Measurements from ENCODE around the gene DNAH7.

DNAH7 gene

DNA sequence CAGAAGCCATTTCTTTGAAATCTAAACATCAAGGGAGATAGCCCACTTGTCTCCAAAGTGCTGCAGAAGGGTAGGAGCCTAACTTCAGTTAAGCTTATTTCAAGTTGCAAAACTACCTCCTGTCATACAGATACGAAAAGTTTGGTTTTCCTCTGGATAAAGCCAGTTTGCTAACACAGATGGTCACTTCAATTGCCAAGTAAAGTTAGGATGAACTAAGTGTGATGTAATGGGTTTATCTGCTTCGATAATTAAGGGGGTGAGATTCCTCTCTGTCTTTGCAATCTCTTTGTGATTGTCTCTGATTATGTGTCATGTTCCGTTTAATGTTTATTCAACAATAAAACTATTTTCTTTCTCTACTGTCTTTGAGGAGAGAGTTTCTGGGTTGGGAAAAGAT lies 255.2 kb downstream of the DNAH7 start:
- no peak for DNase-seq (ENCODE audit: low read depth, low spot score)

- DNase-seq (ENCODE audit: low read depth, low spot score) = no peak
These were observed 258.1 kb downstream of the DNAH7 start for GRCh38 chr2:195810340-195811098.

GRCh38 chr2:195808189-195808588 lies 260.4 kb downstream of the DNAH7 start:
- no peak for DNase-seq (ENCODE audit: low read depth, low spot score)

DNA sequence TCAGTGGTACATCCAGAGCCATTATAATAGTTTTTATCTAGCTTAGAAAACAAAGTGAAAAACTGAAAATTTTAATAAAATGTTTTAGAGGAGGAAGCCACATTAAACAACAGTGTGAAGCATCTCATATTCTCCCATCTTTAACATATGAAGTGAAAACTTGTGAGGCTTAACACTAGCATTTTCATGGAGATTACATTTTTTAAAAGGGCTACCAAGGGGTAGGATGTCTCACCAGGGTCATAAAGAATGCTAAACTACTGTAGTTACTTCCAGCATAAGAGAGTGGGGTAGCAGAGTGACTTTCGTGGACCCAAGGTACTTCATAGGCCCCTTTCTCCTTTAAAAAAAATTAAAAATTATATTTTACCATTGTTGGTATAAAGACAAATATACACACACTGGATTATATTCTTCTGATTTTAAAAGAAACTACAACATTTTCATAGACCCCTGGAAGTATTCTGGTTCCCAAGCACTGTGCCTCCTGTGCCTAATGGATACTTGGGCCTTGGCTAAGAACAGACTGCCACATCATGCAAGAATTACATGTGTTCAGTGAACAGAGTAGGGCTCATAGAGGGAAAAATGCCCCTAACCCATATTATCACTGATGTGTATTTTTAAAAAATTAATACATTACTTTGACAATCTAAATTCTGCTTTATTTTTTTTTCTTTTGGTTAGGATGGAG lies 263.2 kb downstream of the DNAH7 start:
- no peak for DNase-seq (ENCODE audit: low read depth, low spot score)

DNA sequence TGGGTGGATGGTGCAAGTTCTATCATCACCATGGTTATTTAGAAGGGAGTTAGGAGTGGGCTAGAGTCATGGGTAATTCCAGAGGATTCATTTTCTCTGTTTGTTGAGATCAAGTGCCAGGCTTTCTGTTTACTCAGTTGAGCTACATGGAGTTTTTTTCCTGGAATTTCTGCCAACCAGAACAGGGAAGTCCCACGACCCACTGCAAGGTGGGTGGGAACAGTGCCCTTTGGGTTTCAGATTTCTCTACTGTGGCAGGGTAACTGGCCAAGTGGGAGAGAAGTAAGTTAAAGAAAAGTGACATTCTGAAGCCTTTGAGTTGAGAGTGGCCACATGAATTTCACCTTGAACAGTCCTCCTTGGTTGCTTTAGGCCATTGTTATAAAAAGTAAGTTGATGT lies 272.8 kb downstream of the DNAH7 start:
- DNase-seq (ENCODE audit: low read depth, low spot score) = no peak

- DNase-seq (ENCODE audit: low read depth, low spot score) = no peak
These were observed 274.8 kb downstream of the DNAH7 start for GRCh38 chr2:195793881-195794280.

DNA sequence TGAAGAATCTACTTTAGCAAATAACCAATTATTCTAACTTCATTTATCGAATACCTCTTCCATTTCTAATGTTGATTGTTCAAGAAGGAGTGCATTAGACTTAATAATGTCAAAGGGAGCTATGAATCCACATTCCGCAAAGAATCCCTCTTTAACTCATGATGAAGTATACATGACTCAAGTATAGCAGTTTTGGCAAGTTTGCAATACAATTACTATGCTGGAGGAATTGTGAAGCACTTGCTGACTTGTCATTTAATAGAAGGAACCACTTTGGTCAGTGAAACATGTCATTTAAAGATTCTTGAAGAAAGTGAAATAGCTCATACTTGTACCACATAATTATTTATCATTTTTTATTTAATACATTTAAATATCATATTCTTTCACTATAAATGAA lies 286.5 kb downstream of the DNAH7 start:
- DNase-seq (ENCODE audit: low read depth, low spot score) = no peak

GRCh38 chr2:195779491-195779890 lies 289.1 kb downstream of the DNAH7 start:
- no peak for DNase-seq (ENCODE audit: low read depth, low spot score)

DNA sequence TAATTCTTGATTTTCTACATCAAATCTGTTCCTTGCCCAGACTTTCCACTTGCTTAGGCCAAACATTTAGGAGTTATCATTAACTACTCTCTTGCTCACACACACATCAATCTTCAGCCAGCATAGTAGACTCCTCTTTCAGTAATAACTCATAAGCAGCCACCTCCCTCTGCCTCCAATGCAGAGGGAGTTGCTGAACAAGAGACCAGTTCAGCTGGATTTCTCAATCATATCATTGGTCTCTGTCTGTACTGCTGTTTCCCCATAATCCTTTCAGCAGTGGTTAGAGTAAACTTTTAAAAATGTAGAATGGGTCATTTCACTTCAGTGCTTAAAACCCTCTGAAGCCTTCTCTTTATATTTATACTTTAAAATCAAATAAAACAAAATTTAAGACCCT lies 298.7 kb downstream of the DNAH7 start:
- DNase-seq (ENCODE audit: low read depth, low spot score) = no peak

- DNase-seq (ENCODE audit: low read depth, low spot score) = no peak
These were observed 300.2 kb downstream of the DNAH7 start for GRCh38 chr2:195768431-195768830.

- DNase-seq (ENCODE audit: low read depth, low spot score) = no peak
These were observed 301.9 kb downstream of the DNAH7 start for GRCh38 chr2:195766691-195767090.

DNA sequence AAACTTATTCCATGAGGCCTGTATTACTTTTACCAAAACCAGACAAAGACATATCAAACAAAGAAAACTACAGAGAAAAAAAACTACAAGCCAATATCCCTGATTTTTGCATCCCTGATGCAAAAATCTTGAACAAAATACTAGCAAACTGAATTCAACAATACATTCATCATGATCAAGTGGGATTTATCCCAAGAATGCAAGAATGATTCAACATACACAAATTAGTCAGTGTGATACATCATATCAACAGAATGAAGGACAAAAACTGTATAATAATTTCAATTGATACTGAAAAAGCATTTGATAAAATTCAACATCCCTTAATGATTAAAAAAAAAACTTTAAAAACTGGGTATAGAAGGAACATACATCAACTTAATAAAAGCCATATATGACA lies 304.8 kb downstream of the DNAH7 start:
- DNase-seq (ENCODE audit: low read depth, low spot score) = no peak

- DNase-seq (ENCODE audit: low read depth, low spot score) = no peak
These were observed 308.8 kb downstream of the DNAH7 start for GRCh38 chr2:195759877-195760276.

GRCh38 chr2:195758846-195759245 lies 309.8 kb downstream of the DNAH7 start:
- no peak for DNase-seq (ENCODE audit: low read depth, low spot score)

DNA sequence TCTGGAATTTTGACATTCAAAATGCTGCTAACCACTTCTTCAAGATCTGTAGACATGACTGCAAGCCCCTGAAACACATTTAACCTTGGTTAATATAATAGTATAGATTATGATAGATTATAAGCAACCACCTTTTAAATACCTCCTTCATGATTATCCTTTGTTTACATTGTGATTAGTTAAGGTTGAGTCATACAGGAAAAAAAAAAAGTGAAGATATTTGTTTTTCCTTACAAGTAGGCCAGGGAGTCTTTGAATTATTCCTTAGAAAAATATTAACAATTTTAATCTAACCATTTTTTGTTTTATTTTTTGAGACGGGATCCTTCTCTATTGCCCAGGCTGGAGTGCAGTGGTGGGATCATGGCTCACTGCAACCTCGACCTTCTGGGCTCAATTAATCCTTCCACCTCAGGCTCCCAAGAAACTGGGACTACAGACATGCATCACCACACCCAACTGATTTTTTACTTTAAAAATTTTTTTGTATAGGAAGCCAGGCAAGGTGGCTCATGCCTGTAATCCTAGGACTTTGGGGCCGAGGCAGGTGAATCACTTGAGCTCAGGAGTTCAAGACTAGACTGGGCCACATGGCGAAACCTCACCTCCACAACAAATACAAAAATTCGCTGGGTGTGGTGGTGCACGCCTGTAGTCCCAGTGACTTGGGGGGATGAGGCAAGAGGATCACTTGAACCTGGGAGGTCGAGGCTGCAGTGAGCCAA lies 312.3 kb downstream of the DNAH7 start:
- no peak for DNase-seq (ENCODE audit: low read depth, low spot score)

DNA sequence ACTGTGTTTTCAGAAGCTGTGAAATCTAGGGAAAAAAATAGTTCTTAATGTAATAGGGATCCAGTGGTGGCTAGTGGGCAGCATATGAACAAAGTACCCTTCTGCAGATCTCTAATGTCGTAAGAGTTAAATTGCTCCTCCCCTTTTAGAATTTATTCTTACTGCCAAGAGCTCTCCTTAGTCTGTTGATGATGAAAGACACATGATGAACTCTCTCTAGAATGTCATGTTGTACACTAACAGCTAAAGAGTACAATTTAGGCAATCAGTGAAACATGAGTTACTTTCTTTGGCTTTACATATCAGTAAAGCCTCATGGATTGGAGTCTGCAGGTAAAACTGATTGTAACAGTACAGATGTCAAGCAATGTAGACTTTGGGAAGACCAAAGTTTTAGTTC lies 327.4 kb downstream of the DNAH7 start:
- no peak for DNase-seq (ENCODE audit: low read depth, low spot score)

GRCh38 chr2:195737511-195738325 lies 330.9 kb downstream of the DNAH7 start:
- DNase-seq (ENCODE audit: low read depth, low spot score) = no peak

- DNase-seq (ENCODE audit: low read depth, low spot score) = no peak
These were observed 333.3 kb downstream of the DNAH7 start for GRCh38 chr2:195735347-195735746.

DNA sequence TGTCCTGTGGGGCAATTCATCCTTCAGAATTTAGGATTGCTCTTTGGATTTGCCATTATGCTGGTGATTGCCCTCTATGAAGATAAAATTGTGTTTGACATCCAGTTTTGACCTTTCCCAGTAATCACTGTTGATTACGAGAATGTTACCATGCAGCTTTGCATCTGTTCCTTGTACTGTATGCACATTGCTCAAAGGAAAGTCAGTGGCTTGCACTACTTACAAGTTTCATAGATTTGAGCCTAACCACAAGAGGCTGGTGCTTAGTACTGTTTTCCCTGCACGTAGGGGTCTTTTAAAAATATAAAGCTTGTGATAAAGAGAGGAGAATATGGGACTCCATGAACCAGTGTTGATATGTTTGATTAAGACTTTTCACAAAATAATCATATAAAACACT lies 333.7 kb downstream of the DNAH7 start:
- no peak for DNase-seq (ENCODE audit: low read depth, low spot score)

DNA sequence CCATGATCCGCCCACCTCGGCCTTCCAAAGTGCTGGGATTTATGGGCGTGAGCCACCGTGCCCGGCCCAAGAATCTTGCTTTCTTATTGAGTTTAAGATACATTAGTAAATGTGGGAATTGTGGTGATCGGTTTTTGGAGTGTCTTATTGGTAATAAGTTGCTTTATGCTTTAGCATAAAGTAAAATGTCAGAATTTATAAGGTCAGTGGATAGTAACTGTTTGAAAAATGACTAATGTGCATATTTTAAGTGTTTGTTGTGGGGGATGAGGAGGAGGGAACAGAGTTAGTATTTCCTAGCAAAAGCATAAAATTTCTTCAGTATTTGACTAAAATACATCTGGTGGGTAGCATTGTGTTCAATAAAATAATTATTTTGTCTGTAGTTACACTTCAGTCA lies 334.2 kb downstream of the DNAH7 start:
- no peak for DNase-seq (ENCODE audit: low read depth, low spot score)

DNA sequence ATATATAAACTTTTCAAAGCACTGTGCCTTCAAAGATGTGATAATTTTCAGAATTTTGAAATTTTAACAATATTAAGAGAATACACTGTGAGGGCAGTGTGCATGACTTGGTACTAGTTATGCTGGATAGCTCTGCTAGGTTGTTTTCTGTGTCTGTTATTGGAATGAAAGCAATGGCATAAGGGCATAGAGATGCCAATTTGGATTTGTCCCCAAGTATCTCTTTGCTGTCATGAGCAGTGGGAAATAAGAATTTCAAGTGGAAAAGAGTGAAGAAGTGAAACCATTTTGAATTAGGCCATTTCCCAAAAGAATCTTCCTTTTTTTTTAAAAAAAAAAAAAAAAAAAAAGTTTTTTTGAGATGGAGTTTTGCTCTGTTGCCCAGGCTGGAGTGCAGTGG lies 334.8 kb downstream of the DNAH7 start:
- DNase-seq (ENCODE audit: low read depth, low spot score) = no peak

GRCh38 chr2:195732574-195732973 lies 336.1 kb downstream of the DNAH7 start:
- DNase-seq (ENCODE audit: low read depth, low spot score) = no peak
